Measurements from ENCODE around the gene KCNJ9.
"Not testable (repeated sequence)": the region's sequence is repeated elsewhere in the genome, so short reads cannot be mapped to it uniquely, and the experiment has no call there.

Gene KCNJ9

GRCh38 chr1:160098852-160099561, 17.7 kb downstream of the KCNJ9 start:
- peak; percentile 92 for DNase-seq (ENCODE audit: low spot score)
- peaks cover 29% of the 10 kb centered on the region for H3K4me1 Mint-ChIP-seq (ENCODE audit: low read depth)
- H3K4me3 Mint-ChIP-seq = peak overlapping the region; percentile 82
- peaks cover 2% of the 10 kb centered on the region for H3K36me3 Mint-ChIP-seq (ENCODE audit: low read depth)
- no peaks in the 10 kb centered on the region for H3K9me3 Mint-ChIP-seq
- peak overlapping the region; percentile 90 for H3K27ac Mint-ChIP-seq
- no peaks in the 10 kb centered on the region for H3K27me3 Mint-ChIP-seq (ENCODE audit: low read depth)

DNA sequence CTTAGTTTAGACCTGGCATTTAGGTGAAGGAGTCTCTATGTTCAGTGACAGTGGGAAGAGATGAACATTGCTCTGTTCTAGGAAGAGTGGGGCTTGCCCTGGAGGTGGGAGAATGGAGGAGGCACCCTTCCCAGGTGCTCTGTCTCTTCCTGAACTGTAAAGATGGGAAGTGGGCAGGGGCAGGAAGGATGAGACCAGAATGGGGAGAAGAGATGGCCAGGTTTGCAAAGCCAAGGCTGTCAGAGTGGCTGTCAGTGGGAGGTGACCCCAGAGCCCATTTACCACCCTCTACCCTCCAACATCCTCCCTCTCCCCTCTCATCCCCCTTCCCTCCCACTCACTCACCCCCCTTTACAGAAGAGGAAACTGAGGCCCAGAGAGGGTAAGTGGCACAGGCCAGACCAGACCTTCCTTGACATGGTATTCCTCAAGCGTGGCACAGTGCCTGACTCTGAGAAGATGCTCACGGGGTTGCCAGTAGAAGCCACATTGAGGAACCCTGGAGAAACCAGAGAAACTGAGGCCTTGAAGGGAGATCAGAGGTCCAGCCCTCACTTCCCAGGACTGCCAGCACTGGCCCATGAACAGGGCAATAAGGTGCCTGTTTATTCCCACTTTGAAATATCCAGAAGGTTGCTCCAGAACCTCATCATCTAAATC, 18.5 kb downstream of the KCNJ9 start:
- no peak overlapping the region for H3K4me3 Mint-ChIP-seq
- no peaks in the 10 kb centered on the region for H3K27me3 Mint-ChIP-seq (ENCODE audit: low read depth)
- peaks cover 29% of the 10 kb centered on the region for H3K4me1 Mint-ChIP-seq (ENCODE audit: low read depth)
- no peaks in the 10 kb centered on the region for H3K36me3 Mint-ChIP-seq (ENCODE audit: low read depth)
- peak overlapping the region; percentile 90 for H3K27ac Mint-ChIP-seq
- H3K9me3 Mint-ChIP-seq = no peaks in the 10 kb centered on the region
- no peak for DNase-seq (ENCODE audit: low spot score)

DNA sequence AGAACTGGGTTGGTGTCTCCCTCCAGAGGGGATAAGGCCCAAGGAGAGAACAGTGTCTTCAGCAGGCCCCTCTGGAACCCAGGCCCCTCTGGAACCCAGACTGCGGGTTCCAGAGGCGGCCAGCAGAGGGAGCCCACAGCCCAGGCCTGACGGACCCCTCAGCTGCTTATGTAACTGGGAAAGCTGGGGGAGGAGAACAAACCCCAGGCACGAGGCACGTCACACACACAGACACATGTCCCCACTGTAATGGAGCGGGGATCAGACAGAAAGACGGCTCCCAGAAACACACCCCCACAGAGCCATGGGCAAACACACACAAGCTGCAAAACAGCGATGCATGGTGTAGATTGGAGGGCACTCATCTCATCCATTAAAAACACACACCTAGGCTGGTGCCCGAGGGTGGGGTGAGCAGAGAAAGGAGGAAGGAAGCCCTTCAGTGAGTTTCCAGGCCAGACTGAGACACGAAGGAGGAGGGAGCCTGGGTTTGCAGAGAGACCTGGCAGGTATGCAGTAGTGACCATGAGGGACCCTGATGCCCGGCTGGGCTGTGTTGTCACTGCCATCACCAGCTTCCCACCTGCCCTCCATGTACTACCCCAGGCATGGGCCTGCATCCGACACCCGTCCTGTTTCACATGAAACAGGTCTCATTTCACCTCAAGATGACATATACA, 19.8 kb downstream of the KCNJ9 start:
- Mint-ChIP-seq H3K27ac (peak overlapping the region; percentile 75), H3K9me3 (no peaks in the 10 kb centered on the region), H3K36me3 (ENCODE audit: low read depth) (no peaks in the 10 kb centered on the region), H3K27me3 (ENCODE audit: low read depth) (peaks cover 2% of the 10 kb centered on the region), H3K4me3 (peak overlapping the region; percentile 35), H3K4me1 (ENCODE audit: low read depth) (peaks cover 25% of the 10 kb centered on the region)
- DNase-seq (ENCODE audit: low spot score) = peak; percentile 47

GRCh38 chr1:160101717-160102522, 20.6 kb downstream of the KCNJ9 start:
- Mint-ChIP-seq H3K4me3 (no peak overlapping the region), H3K27me3 (ENCODE audit: low read depth) (peaks cover 2% of the 10 kb centered on the region), H3K4me1 (ENCODE audit: low read depth) (peaks cover 21% of the 10 kb centered on the region), H3K9me3 (no peaks in the 10 kb centered on the region), H3K27ac (no peak overlapping the region), H3K36me3 (ENCODE audit: low read depth) (no peaks in the 10 kb centered on the region)
- no peak for DNase-seq (ENCODE audit: low spot score)

GRCh38 chr1:160103658-160104408, 22.5 kb downstream of the KCNJ9 start:
- Mint-ChIP-seq H3K4me1 (ENCODE audit: low read depth) (peaks cover 13% of the 10 kb centered on the region), H3K27me3 (ENCODE audit: low read depth) (peaks cover 4% of the 10 kb centered on the region), H3K4me3 (no peak overlapping the region), H3K27ac (no peak overlapping the region), H3K36me3 (ENCODE audit: low read depth) (no peaks in the 10 kb centered on the region), H3K9me3 (no peaks in the 10 kb centered on the region)
- DNase-seq (ENCODE audit: low spot score) = no peak

GRCh38 chr1:160104486-160104885, 23.1 kb downstream of the KCNJ9 start:
- H3K4me1 Mint-ChIP-seq (ENCODE audit: low read depth) = peaks cover 12% of the 10 kb centered on the region
- H3K36me3 Mint-ChIP-seq (ENCODE audit: low read depth) = no peaks in the 10 kb centered on the region
- H3K4me3 Mint-ChIP-seq = no peak overlapping the region
- no peak for DNase-seq (ENCODE audit: low spot score)
- no peaks in the 10 kb centered on the region for H3K9me3 Mint-ChIP-seq
- H3K27me3 Mint-ChIP-seq (ENCODE audit: low read depth) = peaks cover 4% of the 10 kb centered on the region
- H3K27ac Mint-ChIP-seq = no peak overlapping the region

DNA sequence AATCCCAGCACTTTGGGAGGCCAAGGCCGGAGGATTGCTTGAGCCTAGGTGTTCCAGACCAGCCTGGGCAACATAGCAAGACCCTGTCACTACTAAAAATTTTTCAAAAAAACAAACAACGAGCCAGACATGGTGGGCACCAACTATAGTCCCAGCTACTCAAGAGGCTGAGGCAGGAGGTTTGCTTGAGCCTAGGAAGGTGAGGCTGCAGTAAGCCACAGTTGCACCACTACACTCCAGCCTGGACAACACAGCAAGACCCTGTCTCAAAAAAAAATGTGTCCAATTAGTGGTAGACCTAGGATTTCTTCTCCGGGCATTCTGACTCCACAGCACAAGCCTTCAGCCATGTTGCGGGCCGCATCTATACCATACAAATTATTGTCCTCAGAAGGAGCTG, 23.8 kb downstream of the KCNJ9 start:
- H3K36me3 Mint-ChIP-seq (ENCODE audit: low read depth) = no peaks in the 10 kb centered on the region
- H3K9me3 Mint-ChIP-seq = no peaks in the 10 kb centered on the region
- peaks cover 4% of the 10 kb centered on the region for H3K27me3 Mint-ChIP-seq (ENCODE audit: low read depth)
- no peak for DNase-seq (ENCODE audit: low spot score)
- peaks cover 9% of the 10 kb centered on the region for H3K4me1 Mint-ChIP-seq (ENCODE audit: low read depth)
- no peak overlapping the region for H3K4me3 Mint-ChIP-seq
- H3K27ac Mint-ChIP-seq = no peak overlapping the region

- H3K27ac Mint-ChIP-seq = no peak overlapping the region
- H3K9me3 Mint-ChIP-seq = no peaks in the 10 kb centered on the region
- H3K4me3 Mint-ChIP-seq = no peak overlapping the region
- peaks cover 8% of the 10 kb centered on the region for H3K27me3 Mint-ChIP-seq (ENCODE audit: low read depth)
- peaks cover 4% of the 10 kb centered on the region for H3K4me1 Mint-ChIP-seq (ENCODE audit: low read depth)
- no peaks in the 10 kb centered on the region for H3K36me3 Mint-ChIP-seq (ENCODE audit: low read depth)
- DNase-seq (ENCODE audit: low spot score) = no peak
These were observed 26.2 kb downstream of the KCNJ9 start for GRCh38 chr1:160107512-160107911.

GRCh38 chr1:160108888-160109662, 27.7 kb downstream of the KCNJ9 start:
- Mint-ChIP-seq H3K27ac (no peak overlapping the region), H3K9me3 (no peaks in the 10 kb centered on the region), H3K36me3 (ENCODE audit: low read depth) (no peaks in the 10 kb centered on the region), H3K4me1 (ENCODE audit: low read depth) (peaks cover 4% of the 10 kb centered on the region), H3K27me3 (ENCODE audit: low read depth) (peaks cover 8% of the 10 kb centered on the region), H3K4me3 (no peak overlapping the region)
- DNase-seq (ENCODE audit: low spot score) = no peak

DNA sequence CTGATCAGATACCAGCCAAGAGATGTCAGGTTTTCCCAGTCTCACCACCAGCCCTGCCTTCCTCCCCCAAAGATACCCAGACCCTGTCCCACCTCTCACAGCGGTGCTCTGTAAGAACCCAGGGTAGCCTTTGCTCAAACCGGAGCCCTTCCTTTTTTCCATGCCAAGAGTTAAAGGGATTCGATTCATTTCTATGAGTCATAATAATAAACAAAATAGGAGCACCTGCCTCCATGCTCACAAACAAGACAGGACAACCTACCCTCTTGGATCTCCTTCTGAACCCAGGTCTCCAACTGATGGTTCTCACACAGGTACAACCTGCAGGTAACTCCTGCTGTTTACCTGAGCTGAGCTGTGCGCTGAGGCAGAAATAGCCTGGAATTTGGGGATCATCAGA, 28.3 kb downstream of the KCNJ9 start:
- Mint-ChIP-seq H3K9me3 (no peaks in the 10 kb centered on the region), H3K36me3 (ENCODE audit: low read depth) (no peaks in the 10 kb centered on the region), H3K4me3 (no peak overlapping the region), H3K27me3 (ENCODE audit: low read depth) (peaks cover 8% of the 10 kb centered on the region), H3K27ac (no peak overlapping the region), H3K4me1 (ENCODE audit: low read depth) (peaks cover 4% of the 10 kb centered on the region)
- DNase-seq (ENCODE audit: low spot score) = no peak

GRCh38 chr1:160111462-160111861, 30.1 kb downstream of the KCNJ9 start:
- H3K4me1 Mint-ChIP-seq (ENCODE audit: low read depth) = not testable (repeated sequence)

DNA sequence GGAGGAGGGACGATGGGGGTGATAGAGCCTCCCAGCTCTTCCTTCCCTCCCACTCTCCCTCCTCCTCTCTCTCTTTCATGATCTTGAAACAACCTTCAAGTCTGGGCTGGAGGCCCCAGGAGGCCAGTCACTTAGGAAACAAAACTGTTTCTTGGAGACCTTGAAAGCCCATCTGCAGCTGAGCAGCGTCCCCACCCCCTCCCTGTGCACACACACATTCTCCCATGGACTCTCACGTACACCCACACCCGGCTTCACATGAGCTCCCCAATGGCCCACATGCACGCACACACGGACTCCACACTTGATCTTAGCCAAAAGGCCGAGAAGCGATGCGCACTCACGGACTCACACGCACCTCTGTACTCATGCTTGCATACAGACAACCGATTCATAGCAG, 31.0 kb downstream of the KCNJ9 start:
- Mint-ChIP-seq H3K27me3 (ENCODE audit: low read depth) (peaks cover 8% of the 10 kb centered on the region), H3K4me3 (no peak overlapping the region), H3K27ac (no peak overlapping the region), H3K4me1 (ENCODE audit: low read depth) (peaks cover 4% of the 10 kb centered on the region), H3K36me3 (ENCODE audit: low read depth) (no peaks in the 10 kb centered on the region), H3K9me3 (no peaks in the 10 kb centered on the region)
- DNase-seq (ENCODE audit: low spot score) = no peak

More at GRCh38 chr1:160111462-160111861, 30.1 kb downstream of the KCNJ9 start:
- H3K36me3 Mint-ChIP-seq (ENCODE audit: low read depth); H3K27ac Mint-ChIP-seq; H3K9me3 Mint-ChIP-seq; H3K27me3 Mint-ChIP-seq (ENCODE audit: low read depth); DNase-seq (ENCODE audit: low spot score); H3K4me3 Mint-ChIP-seq: not testable (repeated sequence)

DNA sequence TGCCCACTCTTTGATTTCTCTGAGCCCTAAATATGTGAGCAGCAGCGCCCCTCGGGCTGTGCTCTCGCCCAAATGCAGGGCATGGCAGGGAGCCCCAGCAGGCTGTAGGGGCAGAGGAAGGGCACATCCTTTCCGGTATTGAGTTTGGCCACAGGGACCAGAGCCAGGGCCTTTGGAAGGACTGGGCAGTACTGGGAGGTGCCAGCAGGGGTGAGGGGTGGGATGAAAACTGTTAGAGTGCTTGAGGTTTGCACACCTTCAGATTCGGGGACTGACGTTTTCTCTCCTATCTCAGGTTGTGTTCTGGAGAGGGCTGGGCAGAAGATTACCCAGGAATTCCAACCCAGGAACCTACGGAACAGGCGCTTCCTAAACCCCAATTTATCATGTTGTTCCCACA, 32.1 kb downstream of the KCNJ9 start:
- peaks cover 4% of the 10 kb centered on the region for H3K4me1 Mint-ChIP-seq (ENCODE audit: low read depth)
- H3K4me3 Mint-ChIP-seq = no peak overlapping the region
- no peak for DNase-seq (ENCODE audit: low spot score)
- peaks cover 11% of the 10 kb centered on the region for H3K27me3 Mint-ChIP-seq (ENCODE audit: low read depth)
- no peaks in the 10 kb centered on the region for H3K36me3 Mint-ChIP-seq (ENCODE audit: low read depth)
- no peaks in the 10 kb centered on the region for H3K9me3 Mint-ChIP-seq
- no peak overlapping the region for H3K27ac Mint-ChIP-seq

All from T-helper 2 cell treated with Interferon-gamma antibody and Interleukin-4, amounts not matched to agents 5 μg/mL and 100 μg/mL, for 36 hours (primary cell).